ENCODE results near the gene TMEM229B. TPM values are rescaled to one million over a fixed set of nuclear protein-coding genes. Genes with fewer than 3 reads are reported as not detected.

The TMEM229B gene
- total RNA-seq, 1 experiment from 2014 or later, result 0.71 TPM

- ChIA-PET RAD21 (ENCODE audit: low non-redundant PET in 1 of 2, low total read pairs in 2 of 2, uncharacterized antibody in 2 of 2, unreplicated experiment in 2 of 2) (no interaction called here), POLR2A (no interaction called here), CTCF (interaction anchor here (0.8 to 2.8 kb wide), 3 partner anchors 10 to 188 kb away, joined by 4 to 20 read pairs (median 5); no protein-coding TSS in a partner anchor)
- no TSS peak for BruUV-seq (replicated peaks)
- H3K36me3 ChIP-seq (ENCODE audit: control insufficient read depth in 1 of 2, insufficient read depth in 2 of 2, low read length in 2 of 2), result no peaks in the 10 kb centered on the region
- H3K9me2 ChIP-seq (ENCODE audit: insufficient read depth), result no peaks in the 10 kb centered on the region
- no peaks in the 10 kb centered on the region for H3K79me2 ChIP-seq (ENCODE audit: insufficient read depth, low read length)
- no peak overlapping the region for H3K4me3 ChIP-seq (replicated peaks in 1 of 2; ENCODE audit: low read depth in 1 of 2, low read length in 2 of 2)
- no peak for ATAC-seq
- H3K4me1 ChIP-seq (ENCODE audit: control insufficient read depth in 1 of 2, insufficient read depth in 2 of 2, low read length in 2 of 2), result peaks cover 2 to 10% of the 10 kb centered on the region in 2 experiments; a peak in 2 of 4 replicates
- peaks cover 6% of the 10 kb centered on the region; the same call in 1 of the 2 replicates for H3K27me3 ChIP-seq (ENCODE audit: insufficient read depth, low read length)
- TF ChIP-seq CTCF (IDR thresholded peaks at IDR 0.05 in 2 of 3, conservative IDR thresholded peaks at IDR 0.05 in 1 of 3; ENCODE audit: borderline replicate concordance in 1 of 3, insufficient read depth in 1 of 3, low read depth in 2 of 3, low read length in 2 of 3) (0 out of 6 replicates have a peak, but pooled peaks of 1 of the 3 experiments have one; percentile 2), YY1 (IDR thresholded peaks at IDR 0.05; ENCODE audit: extremely low read depth, insufficient replicate concordance, low read depth, low read length) (no peak)
- intact Hi-C loops (cut with micrococcal nuclease), result no loop called here
- no peak overlapping the region for H3K4me2 ChIP-seq (ENCODE audit: low read length)
- no peak overlapping the region for H3K27ac ChIP-seq (ENCODE audit: low read depth, low read length)
- H3K9ac ChIP-seq (ENCODE audit: low read length), result no peak overlapping the region
- H4K20me1 ChIP-seq (ENCODE audit: insufficient read depth), result no peaks in the 10 kb centered on the region
- no peak overlapping the region for H2AFZ ChIP-seq (ENCODE audit: low read depth, low read length, poor library complexity, severe bottlenecking)
- no peaks in the 10 kb centered on the region for H3K9me3 ChIP-seq (ENCODE audit: control insufficient read depth in 1 of 2, insufficient read depth in 1 of 2, low read depth in 1 of 2, low read length in 2 of 2)
- DNase-seq (ENCODE audit: low read depth, low spot score), result no peak
Observed at GRCh38 chr14:67516676-67517075, 28.2 kb upstream of the TMEM229B start.

- BruUV-seq (replicated peaks), result no TSS peak
- ChIA-PET POLR2A (no interaction called here), CTCF (interaction anchor here (2.8 kb wide), 1 partner anchor 11 kb away, joined by 20 read pairs; no protein-coding TSS in a partner anchor), RAD21 (ENCODE audit: low non-redundant PET in 1 of 2, low total read pairs in 2 of 2, uncharacterized antibody in 2 of 2, unreplicated experiment in 2 of 2) (no interaction called here)
- H2AFZ ChIP-seq (ENCODE audit: low read depth, low read length, poor library complexity, severe bottlenecking), result no peak overlapping the region
- H3K27me3 ChIP-seq (ENCODE audit: insufficient read depth, low read length), result no peaks in the 10 kb centered on the region
- H3K27ac ChIP-seq (ENCODE audit: low read depth, low read length), result no peak overlapping the region; the same call in 1 of the 2 replicates
- intact Hi-C loops (cut with micrococcal nuclease), result no loop called here
- peak overlapping the region; percentile 94 for H3K4me2 ChIP-seq (ENCODE audit: low read length)
- H3K9me2 ChIP-seq (ENCODE audit: insufficient read depth), result no peaks in the 10 kb centered on the region
- ATAC-seq (peak; percentile 72), DNase-seq (ENCODE audit: low read depth, low spot score) (no peak)
- no peaks in the 10 kb centered on the region for H4K20me1 ChIP-seq (ENCODE audit: insufficient read depth)
- H3K9me3 ChIP-seq (ENCODE audit: control insufficient read depth in 1 of 2, insufficient read depth in 1 of 2, low read depth in 1 of 2, low read length in 2 of 2), result no peaks in the 10 kb centered on the region
- TF ChIP-seq CTCF (IDR thresholded peaks at IDR 0.05 in 2 of 3, conservative IDR thresholded peaks at IDR 0.05 in 1 of 3; ENCODE audit: borderline replicate concordance in 1 of 3, insufficient read depth in 1 of 3, low read depth in 2 of 3, low read length in 2 of 3) (no peak), CEBPB (IDR thresholded peaks at IDR 0.05; ENCODE audit: low read depth) (no peak), ZFX (IDR thresholded peaks at IDR 0.05) (peak; percentile 42; the same call in 1 of the 2 replicates)
- peaks cover 2 to 16% of the 10 kb centered on the region in 2 experiments; a peak in 2 of 4 replicates for H3K4me1 ChIP-seq (ENCODE audit: control insufficient read depth in 1 of 2, insufficient read depth in 2 of 2, low read length in 2 of 2)
- H3K36me3 ChIP-seq (ENCODE audit: control insufficient read depth in 1 of 2, insufficient read depth in 2 of 2, low read length in 2 of 2), result no peaks in the 10 kb centered on the region
- no peaks in the 10 kb centered on the region for H3K79me2 ChIP-seq (ENCODE audit: insufficient read depth, low read length)
- H3K4me3 ChIP-seq (replicated peaks in 1 of 2; ENCODE audit: low read depth in 1 of 2, low read length in 2 of 2), result peak overlapping the region; percentile 60 to 70
- peak overlapping the region; percentile 26; the same call in 1 of the 2 replicates for H3K9ac ChIP-seq (ENCODE audit: low read length)
Observed at GRCh38 chr14:67515386-67516079, 27.0 kb upstream of the TMEM229B start.

All from HCT116 (cell line).